ENCODE results near the gene CLNK.
A peak's percentile ranks its signal among the peaks of the same experiment; 100 is the strongest.

CLNK gene

GRCh38 chr4:10456260-10456594 is 228.3 kb downstream of the CLNK start:
- Histone ChIP-seq H3K27me3 (ENCODE audit: control insufficient read depth, insufficient read depth, low read length) (peaks cover 18% of the 10 kb centered on the region), H3K9ac (ENCODE audit: low read length) (peak overlapping the region; percentile 11), H3K4me3 (ENCODE audit: low read length) (peak overlapping the region; percentile 20), H3K4me1 (ENCODE audit: control insufficient read depth, insufficient read depth, low read length) (no peaks in the 10 kb centered on the region), H3K9me3 (ENCODE audit: control insufficient read depth, low read length) (no peaks in the 10 kb centered on the region), H3K36me3 (ENCODE audit: control insufficient read depth, insufficient read depth, low read length) (no peaks in the 10 kb centered on the region)

- Histone ChIP-seq H3K36me3 (ENCODE audit: control insufficient read depth, insufficient read depth, low read length) (no peaks in the 10 kb centered on the region), H3K27me3 (ENCODE audit: control insufficient read depth, insufficient read depth, low read length) (peaks cover 9% of the 10 kb centered on the region), H3K9ac (ENCODE audit: low read length) (no peak overlapping the region), H3K9me3 (ENCODE audit: control insufficient read depth, low read length) (no peaks in the 10 kb centered on the region), H3K4me1 (ENCODE audit: control insufficient read depth, insufficient read depth, low read length) (no peaks in the 10 kb centered on the region), H3K4me3 (ENCODE audit: low read length) (no peak overlapping the region)
These were observed 229.4 kb downstream of the CLNK start for GRCh38 chr4:10455133-10455532.

GRCh38 chr4:10454726-10455125 is 229.8 kb downstream of the CLNK start:
- Histone ChIP-seq H3K27me3 (ENCODE audit: control insufficient read depth, insufficient read depth, low read length) (peaks cover 9% of the 10 kb centered on the region), H3K4me1 (ENCODE audit: control insufficient read depth, insufficient read depth, low read length) (no peaks in the 10 kb centered on the region), H3K36me3 (ENCODE audit: control insufficient read depth, insufficient read depth, low read length) (no peaks in the 10 kb centered on the region), H3K4me3 (ENCODE audit: low read length) (no peak overlapping the region), H3K9me3 (ENCODE audit: control insufficient read depth, low read length) (no peaks in the 10 kb centered on the region), H3K9ac (ENCODE audit: low read length) (no peak overlapping the region)

- H3K9ac ChIP-seq (ENCODE audit: low read length): no peak overlapping the region
- H3K4me1 ChIP-seq (ENCODE audit: control insufficient read depth, insufficient read depth, low read length): no peaks in the 10 kb centered on the region
- H3K27me3 ChIP-seq (ENCODE audit: control insufficient read depth, insufficient read depth, low read length): peaks cover 9% of the 10 kb centered on the region
- no peak overlapping the region for H3K4me3 ChIP-seq (ENCODE audit: low read length)
- H3K9me3 ChIP-seq (ENCODE audit: control insufficient read depth, low read length): no peaks in the 10 kb centered on the region
- no peaks in the 10 kb centered on the region for H3K36me3 ChIP-seq (ENCODE audit: control insufficient read depth, insufficient read depth, low read length)
These were observed 230.4 kb downstream of the CLNK start for GRCh38 chr4:10454121-10454520.

GRCh38 chr4:10448991-10449390 is 235.6 kb downstream of the CLNK start:
- peaks cover 5% of the 10 kb centered on the region for H3K9me3 ChIP-seq (ENCODE audit: control insufficient read depth, low read length)

GRCh38 chr4:10442976-10443375 is 241.6 kb downstream of the CLNK start:
- no peak overlapping the region for H3K9ac ChIP-seq (ENCODE audit: low read length)
- H3K36me3 ChIP-seq (ENCODE audit: control insufficient read depth, insufficient read depth, low read length): no peaks in the 10 kb centered on the region
- H3K27me3 ChIP-seq (ENCODE audit: control insufficient read depth, insufficient read depth, low read length): no peaks in the 10 kb centered on the region
- no peak overlapping the region for H3K4me3 ChIP-seq (ENCODE audit: low read length)
- peaks cover 2% of the 10 kb centered on the region for H3K9me3 ChIP-seq (ENCODE audit: control insufficient read depth, low read length)
- H3K4me1 ChIP-seq (ENCODE audit: control insufficient read depth, insufficient read depth, low read length): no peaks in the 10 kb centered on the region

More at GRCh38 chr4:10448991-10449390, 235.6 kb downstream of the CLNK start:
- Histone ChIP-seq H3K27me3 (ENCODE audit: control insufficient read depth, insufficient read depth, low read length) (no peaks in the 10 kb centered on the region), H3K9ac (ENCODE audit: low read length) (no peak overlapping the region), H3K4me1 (ENCODE audit: control insufficient read depth, insufficient read depth, low read length) (no peaks in the 10 kb centered on the region), H3K36me3 (ENCODE audit: control insufficient read depth, insufficient read depth, low read length) (no peaks in the 10 kb centered on the region), H3K4me3 (ENCODE audit: low read length) (no peak overlapping the region)

GRCh38 chr4:10441512-10441911 is 243.1 kb downstream of the CLNK start:
- Histone ChIP-seq H3K4me3 (ENCODE audit: low read length) (no peak overlapping the region), H3K4me1 (ENCODE audit: control insufficient read depth, insufficient read depth, low read length) (no peaks in the 10 kb centered on the region), H3K9ac (ENCODE audit: low read length) (no peak overlapping the region), H3K36me3 (ENCODE audit: control insufficient read depth, insufficient read depth, low read length) (no peaks in the 10 kb centered on the region), H3K27me3 (ENCODE audit: control insufficient read depth, insufficient read depth, low read length) (no peaks in the 10 kb centered on the region), H3K9me3 (ENCODE audit: control insufficient read depth, low read length) (no peaks in the 10 kb centered on the region)

GRCh38 chr4:10438924-10439323 is 245.6 kb downstream of the CLNK start:
- Histone ChIP-seq H3K9ac (ENCODE audit: low read length) (no peak overlapping the region), H3K4me3 (ENCODE audit: low read length) (no peak overlapping the region), H3K4me1 (ENCODE audit: control insufficient read depth, insufficient read depth, low read length) (no peaks in the 10 kb centered on the region), H3K9me3 (ENCODE audit: control insufficient read depth, low read length) (no peaks in the 10 kb centered on the region), H3K36me3 (ENCODE audit: control insufficient read depth, insufficient read depth, low read length) (no peaks in the 10 kb centered on the region), H3K27me3 (ENCODE audit: control insufficient read depth, insufficient read depth, low read length) (no peaks in the 10 kb centered on the region)

- Histone ChIP-seq H3K36me3 (ENCODE audit: control insufficient read depth, insufficient read depth, low read length) (no peaks in the 10 kb centered on the region), H3K9me3 (ENCODE audit: control insufficient read depth, low read length) (no peaks in the 10 kb centered on the region), H3K4me1 (ENCODE audit: control insufficient read depth, insufficient read depth, low read length) (no peaks in the 10 kb centered on the region), H3K27me3 (ENCODE audit: control insufficient read depth, insufficient read depth, low read length) (no peaks in the 10 kb centered on the region), H3K4me3 (ENCODE audit: low read length) (no peak overlapping the region), H3K9ac (ENCODE audit: low read length) (no peak overlapping the region)
These were observed 246.8 kb downstream of the CLNK start for GRCh38 chr4:10437735-10438134.
